GM10847 (cell line): ENCODE measurements around the gene HABP4.

ENCODE experiments used
- POLR2A ChIP-seq: IDR thresholded peaks from 2 replicates; pipeline ENCODE4 v1.6.1; 2011; ENCODE audit not compliant: insufficient read length; ENCODE audit errors: extremely low read depth

HABP4 gene

DNA sequence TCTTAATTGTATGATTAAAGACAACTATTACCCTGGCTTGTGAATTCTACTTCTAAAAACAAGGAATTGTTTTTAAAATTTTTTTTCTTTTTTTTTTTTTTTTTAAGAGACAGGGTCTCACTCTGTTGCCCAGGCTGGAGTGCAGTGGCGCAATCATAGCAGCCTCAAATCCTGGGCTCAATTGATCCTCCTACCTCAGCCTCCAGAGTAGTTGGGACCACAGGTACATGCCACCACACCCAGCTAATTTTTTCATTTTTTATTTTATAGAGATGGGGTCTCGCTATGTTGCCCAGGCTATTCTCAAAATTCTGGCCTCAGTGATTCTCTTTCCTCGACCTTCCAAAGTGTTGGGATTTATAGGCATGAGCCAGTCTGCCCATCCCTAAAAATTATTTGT is 62.3 kb downstream of the HABP4 start:
- TF ChIP-seq POLR2A = no peak

DNA sequence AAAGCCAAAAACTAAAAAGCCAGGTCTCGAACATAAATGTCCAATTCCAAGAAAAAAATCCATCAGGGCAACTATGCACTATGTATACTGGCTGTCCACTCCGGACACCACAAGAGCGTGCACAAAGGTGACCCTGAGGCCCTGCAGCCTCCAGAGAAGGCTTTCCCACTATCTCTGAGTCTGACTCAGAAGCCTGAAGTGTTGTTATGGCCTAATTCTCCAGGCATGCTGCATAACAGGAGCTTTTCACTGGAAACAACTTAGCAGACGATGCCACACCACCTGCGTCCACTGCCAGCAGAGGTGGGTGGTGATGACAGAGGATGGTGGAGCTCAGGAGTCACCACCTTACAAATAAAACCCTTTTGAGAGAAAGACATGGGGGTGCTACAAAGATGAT is 63.7 kb downstream of the HABP4 start:
- TF ChIP-seq POLR2A = no peak

DNA sequence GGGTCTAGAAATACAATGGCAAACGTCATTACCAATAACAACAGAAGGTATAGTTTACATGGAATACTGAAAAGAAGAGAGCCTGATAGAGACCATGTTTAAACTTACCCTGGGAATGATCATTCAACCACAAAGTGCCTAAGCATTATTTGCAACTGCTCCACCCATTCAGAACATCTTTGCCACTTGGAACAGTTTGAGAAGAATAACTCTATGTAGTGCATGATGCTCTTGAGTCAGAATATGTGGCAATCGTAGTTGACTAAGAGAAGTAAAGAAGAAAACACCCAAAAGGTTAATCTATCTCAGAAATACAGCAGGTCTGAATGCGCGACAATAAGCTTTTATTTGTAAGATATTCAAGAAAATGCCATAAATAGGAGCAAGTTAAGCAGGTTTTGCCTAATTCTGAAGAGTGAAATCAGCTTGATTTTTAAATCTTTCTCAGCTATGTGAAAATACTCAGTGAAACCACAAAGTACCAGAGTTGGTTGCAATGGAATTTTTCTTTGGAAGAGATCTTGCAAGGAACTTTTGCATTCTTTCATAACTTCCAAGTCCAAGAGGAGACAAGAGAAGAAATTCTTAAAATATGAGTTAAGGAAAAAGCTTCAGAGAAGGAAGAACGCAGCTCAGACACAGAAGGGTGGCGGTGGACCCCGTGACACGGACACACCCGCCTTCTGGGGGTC is 64.3 kb downstream of the HABP4 start:
- no peak for TF ChIP-seq POLR2A

DNA sequence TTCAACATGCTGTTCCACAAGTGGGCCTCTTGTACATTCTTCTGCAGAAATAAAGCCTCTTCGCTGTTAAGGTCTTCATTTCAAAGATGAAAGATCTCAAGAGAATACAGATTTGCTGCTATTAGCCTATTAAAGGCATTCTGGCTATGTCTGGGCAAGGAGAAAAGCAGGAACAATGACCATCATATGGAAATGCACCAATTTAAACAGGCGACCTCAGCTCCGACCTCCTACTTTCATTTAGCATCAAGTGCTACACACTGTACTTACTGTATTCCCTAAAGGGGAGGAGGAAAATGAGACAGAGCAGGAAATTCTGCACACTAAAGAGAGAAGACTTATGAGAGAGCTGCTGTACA is 64.8 kb downstream of the HABP4 start:
- no peak for TF ChIP-seq POLR2A

DNA sequence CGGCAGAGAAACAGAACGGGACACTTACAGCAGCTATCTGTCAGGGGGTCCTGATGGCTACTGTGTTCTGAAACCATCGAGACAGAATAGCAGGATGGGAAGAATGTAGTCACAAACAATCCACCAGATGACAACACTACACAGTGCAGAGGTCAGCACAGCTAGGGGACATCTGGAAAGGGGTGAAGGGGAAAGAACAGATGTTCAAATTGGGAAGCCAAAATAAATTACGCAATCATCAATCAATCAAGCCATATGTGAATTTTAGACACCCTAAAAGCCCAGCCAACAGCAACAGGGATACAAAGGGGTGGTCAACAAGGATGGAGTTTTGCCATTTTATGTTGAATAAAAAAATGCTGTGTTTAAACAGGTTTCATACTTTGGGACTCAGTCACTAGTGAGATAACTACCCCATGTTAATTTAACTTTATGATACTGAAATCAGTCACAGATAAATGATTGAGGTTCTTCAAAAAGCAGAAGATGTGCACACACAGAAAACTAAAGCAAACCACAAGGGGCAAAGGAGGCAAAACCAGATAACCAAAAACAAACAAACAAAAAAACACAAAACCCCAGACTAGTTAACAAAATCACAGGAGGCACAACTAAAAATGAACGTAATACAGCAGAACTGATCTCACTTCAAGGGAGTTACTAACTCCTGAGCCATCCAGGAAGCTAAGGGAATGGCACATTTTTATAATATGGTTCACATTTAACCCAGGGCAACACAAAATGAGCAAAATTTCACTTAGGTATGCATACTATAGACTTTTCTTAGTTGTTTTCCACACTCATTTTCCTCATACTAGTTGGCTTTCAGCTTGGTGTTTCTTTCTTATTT is 65.9 kb downstream of the HABP4 start:
- no peak for TF ChIP-seq POLR2A

DNA sequence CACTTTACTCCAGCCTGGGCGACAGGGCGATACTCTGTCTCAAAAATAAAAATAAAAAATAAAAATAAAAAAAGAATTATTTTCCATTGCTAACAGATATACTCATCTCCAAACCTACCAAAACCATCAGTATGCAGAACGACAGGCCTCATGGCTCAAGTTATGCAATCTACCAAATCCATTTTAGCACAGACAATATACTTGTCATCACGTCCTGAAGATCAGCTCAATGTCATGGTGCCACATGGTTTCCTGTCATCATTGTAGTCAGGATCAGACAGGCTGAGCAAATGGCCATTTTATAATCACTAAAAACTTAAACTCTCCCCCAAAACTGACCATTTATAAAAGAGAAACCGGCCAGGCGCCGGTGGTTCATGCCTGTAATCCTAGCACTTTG is 69.1 kb downstream of the HABP4 start:
- TF ChIP-seq POLR2A = no peak

DNA sequence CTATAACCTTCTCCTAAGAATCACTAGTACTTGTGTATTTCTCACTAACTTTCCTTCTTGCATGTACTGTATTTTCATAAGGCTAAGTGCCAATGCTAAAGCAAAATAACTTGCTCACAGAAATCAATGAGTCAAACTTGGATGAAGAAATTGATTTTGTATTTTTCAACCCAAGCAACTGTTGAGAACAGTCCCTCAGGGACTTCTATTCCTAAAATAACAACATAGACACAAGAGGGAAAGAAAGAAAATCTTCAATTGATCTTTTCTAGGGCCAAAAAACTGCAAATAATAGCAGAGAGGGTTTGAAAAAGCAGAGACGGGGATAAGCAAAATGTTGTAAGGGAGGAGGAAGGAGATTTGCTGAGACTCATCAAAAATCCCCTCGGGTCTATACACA is 69.8 kb downstream of the HABP4 start:
- no peak for TF ChIP-seq POLR2A

DNA sequence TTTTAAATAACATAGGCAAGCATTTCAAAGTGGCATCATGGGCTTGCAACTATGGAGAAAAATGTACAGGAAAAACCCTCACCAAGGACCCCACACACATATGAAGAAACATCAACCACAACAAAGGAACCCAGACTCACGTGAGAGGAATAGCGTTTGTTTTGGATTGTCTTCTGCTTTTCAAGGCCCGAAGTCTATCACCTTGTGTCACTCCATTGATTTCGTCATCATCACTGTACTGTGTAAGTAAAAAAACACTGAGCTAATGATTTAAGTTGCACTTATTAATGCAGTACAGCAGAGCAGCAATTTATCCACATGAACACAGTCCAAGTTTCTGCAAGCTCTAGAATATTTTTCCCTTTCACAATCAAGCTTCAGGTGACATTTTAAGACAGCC is 72.4 kb downstream of the HABP4 start:
- TF ChIP-seq POLR2A = no peak

DNA sequence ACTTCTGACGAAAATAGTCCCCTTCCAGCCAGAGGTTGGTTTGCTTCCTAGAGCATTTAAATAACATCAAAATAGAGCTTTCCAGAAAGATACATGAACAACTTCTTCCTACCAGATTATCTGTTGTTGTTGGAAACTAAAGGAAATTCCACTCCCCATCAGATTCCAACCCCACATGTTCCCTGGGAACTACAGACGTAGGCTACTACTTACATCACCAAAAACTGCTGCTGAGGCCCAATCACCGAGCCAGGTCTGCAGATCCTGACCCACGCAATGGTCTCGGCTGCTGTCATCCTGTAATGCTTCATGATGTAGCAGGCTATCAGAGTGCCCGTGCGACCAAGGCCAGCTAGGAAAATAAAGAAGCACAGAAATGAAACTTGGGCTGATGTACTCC is 73.4 kb downstream of the HABP4 start:
- TF ChIP-seq POLR2A = no peak

DNA sequence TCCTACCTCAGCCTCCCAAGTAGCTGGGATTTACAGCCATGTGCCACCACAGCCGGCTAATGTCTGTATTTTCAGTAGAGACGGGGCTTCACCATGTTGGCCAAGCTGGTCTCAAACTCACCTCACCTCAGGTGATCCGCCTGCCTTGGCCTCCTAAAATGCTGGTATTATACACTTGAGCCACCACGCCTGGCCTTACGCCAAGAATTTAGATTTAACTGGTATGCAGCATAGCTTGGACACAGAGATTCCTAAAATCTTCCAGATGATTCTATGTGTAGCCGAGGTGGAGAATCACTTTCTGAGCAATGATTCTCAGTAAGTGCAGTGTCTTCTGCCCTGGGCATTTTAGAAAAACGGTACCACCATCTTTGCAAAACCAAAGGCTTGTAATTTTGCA is 74.1 kb downstream of the HABP4 start:
- no peak for TF ChIP-seq POLR2A

DNA sequence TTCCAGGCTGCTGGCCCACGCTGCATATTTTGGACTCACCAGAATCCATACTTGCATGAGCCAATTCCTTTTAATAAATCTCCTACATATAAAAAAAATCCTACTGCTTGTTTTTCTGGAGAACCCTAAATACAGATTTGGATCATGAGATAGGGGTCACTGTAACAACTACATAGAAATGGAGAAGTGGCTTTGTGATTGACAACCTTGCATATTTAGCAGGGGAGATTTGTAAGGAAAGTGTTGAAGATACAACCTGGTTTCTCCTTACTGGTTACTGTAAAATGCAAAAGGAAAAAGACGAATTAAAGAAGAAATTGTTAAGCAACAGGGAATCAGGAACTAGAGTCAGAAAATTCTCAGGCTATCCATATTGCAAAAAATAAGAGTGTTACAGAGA is 74.8 kb downstream of the HABP4 start:
- no peak for TF ChIP-seq POLR2A

DNA sequence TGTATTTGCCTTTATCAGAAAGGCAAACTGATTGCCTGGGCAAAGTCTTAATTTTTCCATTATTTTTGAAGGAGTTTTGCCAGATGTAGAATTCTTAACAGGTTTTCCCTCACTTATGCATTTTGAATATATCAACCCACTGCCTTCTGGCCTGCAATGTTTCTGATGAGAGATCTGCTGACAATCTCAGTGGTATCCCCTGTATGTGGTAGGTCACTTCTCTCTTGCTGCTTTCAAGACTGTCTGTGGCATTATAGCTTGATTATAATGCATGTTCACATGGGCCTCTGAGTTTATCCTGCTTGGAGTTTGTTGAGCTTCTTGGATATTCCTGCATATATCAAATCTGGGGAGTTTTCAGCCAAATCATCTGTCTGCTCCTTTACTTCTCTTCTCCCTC is 82.2 kb downstream of the HABP4 start:
- TF ChIP-seq POLR2A = no peak

DNA sequence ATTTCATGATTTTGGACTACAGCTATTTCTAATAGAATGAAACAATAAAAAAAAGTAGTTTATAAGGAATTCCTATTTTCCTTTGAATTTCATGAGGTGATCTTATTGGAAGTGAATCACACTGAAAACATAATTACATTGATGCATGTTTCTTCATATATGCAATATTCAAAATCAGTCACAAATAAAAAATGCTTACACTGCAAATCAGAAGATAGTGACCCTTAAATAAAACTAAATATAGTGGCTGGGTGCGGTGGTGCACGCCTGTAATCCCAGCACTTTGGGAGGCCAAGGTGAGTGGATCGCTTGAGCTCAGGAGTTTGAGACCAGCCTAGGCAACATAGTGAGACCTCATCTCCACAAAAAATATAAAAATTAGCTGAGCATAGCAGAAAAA is 90.1 kb downstream of the HABP4 start:
- no peak for TF ChIP-seq POLR2A
